GM18508 (cell line): ENCODE data around the gene CHAT.

ENCODE experiments used
- ATAC-seq: cut with Tn5 transposase; IDR thresholded peaks from one replicate; pipeline ENCODE4 v1.9.1; 2021; ENCODE audit warnings: moderate number of reproducible peaks; ENCODE audit not compliant: insufficient read depth, unreplicated experiment

CHAT gene

GRCh38 chr10:49611166-49611815, 2.5 kb upstream of the CHAT start:
- no peak for ATAC-seq

- ATAC-seq, result no peak
These were observed 1.9 kb upstream of the CHAT start for GRCh38 chr10:49611816-49612512.

- no peak for ATAC-seq
These were observed 1.2 kb upstream of the CHAT start for GRCh38 chr10:49612513-49613164.

GRCh38 chr10:49613165-49613881, 514 bp upstream of the CHAT start:
- ATAC-seq, result no peak

- no peak for ATAC-seq
These were observed 683 bp downstream of the CHAT start for GRCh38 chr10:49614242-49615198.

GRCh38 chr10:49615213-49615612, 1.4 kb downstream of the CHAT start:
- no peak for ATAC-seq

- no peak for ATAC-seq
These were observed 1.9 kb downstream of the CHAT start for GRCh38 chr10:49615721-49616120.

- ATAC-seq, result no peak
These were observed 2.7 kb downstream of the CHAT start for GRCh38 chr10:49616421-49617101.

- no peak for ATAC-seq
These were observed 3.5 kb downstream of the CHAT start for GRCh38 chr10:49617121-49618020.

- ATAC-seq, result no peak
These were observed 5.0 kb downstream of the CHAT start for GRCh38 chr10:49618821-49619220.

- ATAC-seq, result no peak
These were observed 5.8 kb downstream of the CHAT start for GRCh38 chr10:49619613-49620012.

- ATAC-seq, result no peak
These were observed 6.5 kb downstream of the CHAT start for GRCh38 chr10:49620286-49620810.

GRCh38 chr10:49620841-49621378, 7.1 kb downstream of the CHAT start:
- no peak for ATAC-seq

- ATAC-seq, result no peak
These were observed 7.7 kb downstream of the CHAT start for GRCh38 chr10:49621561-49621960.

GRCh38 chr10:49622426-49623425, 8.9 kb downstream of the CHAT start:
- no peak for ATAC-seq

- no peak for ATAC-seq
These were observed 10.8 kb downstream of the CHAT start for GRCh38 chr10:49624629-49625028.

- ATAC-seq, result no peak
These were observed 11.6 kb downstream of the CHAT start for GRCh38 chr10:49625411-49625810.
